Activated CD8-positive, alpha-beta memory T cell treated with anti-CD3 and anti-CD28 coated beads, Interleukin-2, amount 50 U/mL, for 4 hours (primary cell): ENCODE results near the gene ITGA8.
"Not testable (repeated sequence)": the region's sequence is repeated elsewhere in the genome, so short reads cannot be mapped to it uniquely, and the experiment has no call there.

Experiments
- DNase-seq: peaks from one replicate; pipeline ENCODE4 v3.0.0-alpha.2; 2020

The ITGA8 gene

DNA sequence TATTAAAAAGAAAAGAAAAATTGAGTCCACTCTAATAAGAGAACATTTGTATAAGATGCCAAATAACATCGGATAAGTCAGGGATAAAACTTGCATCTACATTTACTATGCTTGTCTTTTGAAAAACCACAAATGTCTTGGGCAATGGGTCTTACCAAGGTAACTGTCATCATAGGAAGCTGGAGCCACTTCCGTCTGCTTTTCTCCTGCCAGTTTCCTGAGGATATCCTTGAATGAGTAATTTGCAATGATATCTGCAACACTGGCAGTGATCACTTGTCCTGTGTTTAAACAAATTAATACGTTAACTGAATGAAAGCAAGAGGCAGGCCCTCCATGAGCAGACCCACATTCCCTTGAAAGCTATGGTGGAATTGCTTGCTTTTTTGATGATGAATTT lies 47.3 kb downstream of the ITGA8 start:
- DNase-seq: no peak

DNA sequence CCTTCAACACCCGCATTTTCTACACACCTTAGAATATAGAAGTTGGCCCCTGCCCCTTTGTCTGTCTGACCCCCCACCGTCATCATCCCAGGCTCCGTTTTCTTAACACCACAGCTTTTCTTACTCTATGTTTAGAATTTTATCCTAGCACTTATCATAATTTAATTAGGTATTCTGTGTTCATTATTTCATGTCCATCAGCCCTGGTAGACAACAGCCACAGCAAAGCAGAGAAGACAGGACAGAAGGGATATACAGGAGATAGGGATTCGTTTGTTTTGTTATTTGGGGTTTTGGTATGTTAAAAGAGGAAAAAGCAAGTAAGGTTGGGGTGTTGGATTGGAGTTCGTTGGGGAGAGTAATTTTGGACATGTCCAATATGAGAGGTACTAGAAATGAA lies 48.8 kb downstream of the ITGA8 start:
- DNase-seq: no peak

DNA sequence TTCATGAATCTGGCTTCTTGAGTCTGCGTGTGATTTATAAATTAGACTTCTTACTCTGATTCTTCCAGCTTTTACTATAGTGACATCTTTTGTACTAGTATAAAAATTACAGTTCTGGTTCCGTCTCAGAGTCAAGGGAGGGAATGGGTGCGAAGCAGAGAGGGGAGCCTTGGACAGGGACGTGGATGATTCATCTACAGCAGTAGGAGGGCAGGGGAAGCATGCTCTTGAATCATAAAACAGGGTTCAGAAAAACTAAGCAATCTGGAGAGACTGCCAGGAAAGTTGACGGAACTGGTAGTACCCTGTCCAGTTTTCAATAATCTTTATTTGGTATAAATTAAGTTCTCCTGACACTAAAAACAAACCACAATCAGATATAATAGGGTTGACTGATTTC lies 58.1 kb downstream of the ITGA8 start:
- no peak for DNase-seq

DNA sequence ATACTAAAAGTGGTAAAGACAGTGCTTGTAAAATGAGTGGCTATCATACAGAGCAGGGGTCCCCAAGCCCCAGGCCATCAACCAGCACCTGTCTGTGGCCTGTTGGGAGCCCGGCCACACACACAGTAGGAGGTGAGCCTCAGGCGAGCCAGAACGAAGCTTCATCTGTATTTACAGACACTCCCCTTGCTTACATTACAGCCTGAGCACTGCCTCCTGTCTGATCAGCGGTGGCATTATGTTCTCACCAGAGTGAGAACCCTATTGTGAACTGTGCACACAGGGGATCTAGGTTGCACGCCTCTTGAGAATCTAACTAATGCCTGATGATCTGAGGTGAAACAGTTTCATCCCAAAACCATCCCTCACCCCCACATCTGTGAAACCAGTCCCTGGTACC lies 58.7 kb downstream of the ITGA8 start:
- no peak for DNase-seq

DNA sequence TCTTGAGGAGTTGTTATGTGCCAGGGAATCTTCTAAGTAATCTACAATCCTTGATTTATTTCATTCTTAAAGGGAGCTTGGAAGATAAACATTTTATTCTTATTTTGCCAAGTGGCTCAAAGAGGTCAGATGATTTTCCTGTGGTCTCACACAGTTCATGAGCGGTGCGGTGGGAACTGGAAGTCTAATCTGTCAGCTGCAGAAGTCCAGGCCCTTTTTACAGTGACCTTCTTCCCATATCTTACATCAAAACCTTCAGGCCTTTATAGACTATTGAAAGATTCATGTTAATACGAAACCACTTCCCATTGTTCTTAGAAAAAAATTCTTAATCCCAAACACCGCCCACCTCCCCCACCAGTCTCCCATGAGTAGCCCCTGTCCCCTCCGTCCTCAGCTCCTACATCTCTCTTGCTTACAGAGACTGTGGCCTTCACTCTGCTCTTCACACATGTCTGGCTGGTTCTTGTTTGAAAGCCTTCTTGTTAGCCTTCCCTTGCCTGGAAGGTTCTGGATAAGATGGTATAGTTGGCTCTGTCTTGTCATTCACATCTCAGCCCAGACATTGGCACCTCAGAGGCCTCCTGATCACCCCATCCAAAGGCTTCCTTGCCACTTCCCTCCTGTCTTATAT lies 61.5 kb downstream of the ITGA8 start:
- DNase-seq: no peak

DNA sequence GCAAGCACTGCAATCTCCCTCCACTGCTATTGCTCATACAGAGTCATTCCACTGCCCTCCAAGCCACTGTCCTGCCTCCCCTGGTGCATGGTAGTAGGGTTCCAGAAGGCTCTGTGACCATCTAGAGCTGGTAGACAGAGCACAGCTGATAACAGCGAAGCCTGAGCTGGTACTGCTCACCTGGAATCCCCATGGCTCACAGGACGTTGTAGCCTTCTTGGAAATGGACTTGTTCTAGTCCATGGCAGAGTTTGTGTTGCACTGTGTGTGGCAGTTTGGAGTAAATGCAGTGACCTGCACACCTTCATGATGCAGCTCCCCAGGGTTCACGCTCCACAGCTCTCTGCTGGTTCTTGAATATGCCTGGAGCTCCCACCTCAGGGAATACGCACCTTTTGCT lies 67.0 kb downstream of the ITGA8 start:
- DNase-seq: no peak

DNA sequence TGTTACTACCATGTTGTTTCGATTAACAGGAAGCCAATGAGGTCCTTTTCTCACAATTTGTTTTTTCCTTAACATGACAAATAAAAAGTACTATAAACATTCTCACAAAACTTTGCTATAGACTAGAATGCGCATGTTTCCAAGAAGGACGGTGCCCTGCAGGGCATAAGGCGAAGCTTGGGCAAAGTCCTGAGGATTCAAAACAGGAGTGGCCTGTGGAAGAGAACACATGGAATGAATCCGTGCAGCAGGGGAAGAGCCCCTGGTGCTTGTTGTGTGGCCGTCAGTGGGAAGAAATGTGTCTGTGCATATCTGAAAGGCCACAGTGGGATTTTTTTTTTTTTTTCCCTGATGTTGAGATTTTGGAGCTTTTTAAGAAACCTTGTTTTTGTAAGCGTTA lies 67.6 kb downstream of the ITGA8 start:
- DNase-seq: no peak

DNA sequence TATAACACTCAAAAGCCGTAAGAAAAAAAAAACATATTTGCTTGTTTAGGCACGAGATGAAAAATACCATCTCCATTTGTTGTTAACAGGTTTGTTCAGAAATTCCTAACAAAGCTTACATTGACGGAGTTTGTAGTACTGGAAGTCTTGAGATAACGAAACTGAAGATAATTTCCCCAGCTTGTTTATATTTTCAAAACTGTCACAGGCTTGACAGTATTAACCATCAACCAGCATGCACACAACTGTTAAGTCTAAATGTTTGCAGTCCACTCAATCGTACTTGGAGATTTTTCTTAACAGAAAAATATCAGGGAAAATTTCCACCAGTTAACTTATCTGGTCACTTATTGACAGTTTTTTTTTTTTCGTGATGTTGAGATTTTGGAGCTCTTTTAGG lies 68.5 kb downstream of the ITGA8 start:
- no peak for DNase-seq

DNA sequence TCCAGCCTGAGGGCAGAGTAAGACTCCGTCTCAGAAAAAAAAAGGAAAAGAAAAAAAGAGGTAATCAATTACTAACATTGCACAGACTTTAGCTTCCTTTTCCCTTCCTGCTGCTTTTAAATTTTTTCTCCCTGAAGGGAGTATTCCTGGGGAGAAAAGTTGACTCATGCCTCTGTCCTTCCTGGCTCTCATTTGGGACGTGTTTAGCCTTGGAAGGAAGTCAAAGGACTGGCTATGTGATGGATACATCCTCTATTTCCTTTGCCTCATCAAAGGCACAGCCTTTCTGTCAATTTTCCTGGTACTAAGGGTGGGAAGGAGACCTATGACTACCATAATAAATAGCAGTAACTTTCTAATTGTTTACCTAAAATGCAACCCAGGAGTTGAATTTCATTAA lies 77.6 kb downstream of the ITGA8 start:
- DNase-seq: no peak

DNA sequence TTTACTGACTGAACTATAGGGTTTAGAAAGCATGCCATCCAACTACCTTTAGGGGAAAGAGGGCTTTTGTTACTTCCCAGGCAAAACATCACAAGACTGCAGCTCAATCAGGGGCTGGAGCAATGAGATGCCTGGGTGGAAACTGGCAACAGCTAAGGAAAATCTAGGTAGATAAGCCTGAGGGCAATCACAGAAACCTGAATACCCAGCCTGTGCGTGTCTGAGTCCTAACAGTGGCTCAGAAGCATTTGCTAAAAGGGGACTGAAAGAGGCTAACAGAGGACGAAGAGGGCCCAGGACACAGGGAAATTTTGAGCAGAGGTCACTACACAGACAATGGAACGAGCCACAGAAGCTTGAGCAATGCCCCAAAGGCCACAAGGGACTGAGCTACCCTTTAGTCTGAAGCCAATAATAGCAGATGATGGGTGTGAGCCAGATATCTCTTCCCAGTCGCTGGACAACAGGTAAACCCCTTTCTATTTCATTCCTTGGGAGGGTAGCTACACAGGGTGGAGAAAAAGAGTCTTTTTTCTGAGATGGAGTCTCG lies 79.1 kb downstream of the ITGA8 start:
- DNase-seq: no peak

DNA sequence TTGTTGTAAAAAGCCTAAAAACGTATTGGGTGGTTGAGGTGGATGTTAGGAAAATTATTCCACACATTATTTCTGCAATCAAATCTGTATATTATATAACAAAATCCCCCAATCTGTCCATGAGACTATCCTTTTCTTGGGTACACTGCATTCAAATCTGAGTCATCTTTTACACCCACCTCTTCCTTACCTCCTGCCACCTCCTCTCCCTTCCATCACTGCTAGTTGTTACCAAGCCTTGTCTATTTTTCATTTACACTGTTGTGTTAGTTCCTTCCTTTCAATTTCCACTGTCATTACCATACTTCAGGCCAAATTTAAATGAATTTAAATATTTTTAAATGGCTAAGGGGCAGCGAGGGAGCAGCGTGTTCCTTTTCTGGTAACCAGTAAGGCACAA lies 83.3 kb downstream of the ITGA8 start:
- no peak for DNase-seq

DNA sequence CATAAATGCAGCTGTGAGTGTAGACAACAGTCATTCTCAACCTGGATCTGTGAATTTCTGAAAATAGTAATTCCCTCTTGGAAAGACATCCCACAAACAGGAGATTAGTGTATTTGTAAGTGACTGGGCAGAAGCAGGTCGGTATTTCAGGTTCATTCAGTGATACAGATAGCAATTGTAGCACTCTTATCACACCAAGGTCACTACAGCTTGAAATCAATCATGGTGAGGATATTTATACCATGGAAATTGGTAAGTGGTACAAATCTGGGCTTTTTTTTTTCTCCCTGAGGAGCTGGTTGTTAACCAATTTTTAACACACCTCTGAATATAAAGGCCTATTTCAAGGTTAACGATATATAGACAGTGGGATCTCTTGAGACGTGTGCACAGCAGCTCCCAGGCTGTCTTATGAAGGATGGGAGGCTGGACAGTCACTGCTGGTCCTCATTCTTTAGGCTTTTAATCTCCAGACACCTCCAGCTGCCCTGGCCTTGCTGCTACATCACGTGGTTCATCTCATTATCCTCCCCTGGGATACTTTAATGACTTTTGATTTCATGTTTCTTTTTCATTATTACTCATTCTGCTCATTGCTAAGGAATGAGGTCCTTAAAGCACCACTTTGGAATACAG lies 87.1 kb downstream of the ITGA8 start:
- DNase-seq: no peak

DNA sequence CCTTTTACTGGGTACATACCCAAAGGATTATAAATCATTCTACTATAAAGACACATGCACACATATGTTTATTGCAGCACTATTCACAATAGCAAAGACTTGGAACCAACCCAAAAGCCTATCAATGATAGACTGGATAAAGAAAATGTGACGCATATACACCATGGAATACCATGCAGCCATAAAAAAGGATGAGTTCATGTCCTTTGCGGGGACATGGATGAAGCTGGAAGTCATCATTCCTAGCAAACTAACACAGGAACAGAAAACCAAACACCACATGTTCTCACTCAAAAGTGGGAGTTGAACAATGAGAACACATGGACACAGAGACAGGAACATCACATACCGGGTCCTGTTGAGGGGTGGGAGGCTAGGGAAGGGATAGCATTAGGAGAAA lies 88.5 kb downstream of the ITGA8 start:
- not testable (repeated sequence) for DNase-seq

DNA sequence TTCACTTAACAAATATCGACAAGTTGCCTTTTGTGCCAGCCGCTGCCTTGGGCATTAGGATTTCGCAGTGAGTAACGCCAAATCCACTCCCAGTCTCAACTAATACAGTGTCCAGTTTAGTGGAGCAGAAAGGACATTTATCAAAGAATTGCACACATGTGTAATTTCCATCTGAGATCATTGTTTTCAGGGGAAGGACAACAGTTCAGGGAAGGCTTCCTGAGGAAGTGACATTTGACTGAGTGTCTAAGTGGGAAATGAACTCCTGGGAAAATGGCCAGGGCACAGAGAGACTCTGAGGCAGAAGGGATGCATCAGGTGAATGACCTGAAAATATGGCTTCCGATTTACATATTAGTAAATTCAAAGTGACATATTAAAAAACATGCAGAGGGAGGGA lies 89.4 kb downstream of the ITGA8 start:
- no peak for DNase-seq

DNA sequence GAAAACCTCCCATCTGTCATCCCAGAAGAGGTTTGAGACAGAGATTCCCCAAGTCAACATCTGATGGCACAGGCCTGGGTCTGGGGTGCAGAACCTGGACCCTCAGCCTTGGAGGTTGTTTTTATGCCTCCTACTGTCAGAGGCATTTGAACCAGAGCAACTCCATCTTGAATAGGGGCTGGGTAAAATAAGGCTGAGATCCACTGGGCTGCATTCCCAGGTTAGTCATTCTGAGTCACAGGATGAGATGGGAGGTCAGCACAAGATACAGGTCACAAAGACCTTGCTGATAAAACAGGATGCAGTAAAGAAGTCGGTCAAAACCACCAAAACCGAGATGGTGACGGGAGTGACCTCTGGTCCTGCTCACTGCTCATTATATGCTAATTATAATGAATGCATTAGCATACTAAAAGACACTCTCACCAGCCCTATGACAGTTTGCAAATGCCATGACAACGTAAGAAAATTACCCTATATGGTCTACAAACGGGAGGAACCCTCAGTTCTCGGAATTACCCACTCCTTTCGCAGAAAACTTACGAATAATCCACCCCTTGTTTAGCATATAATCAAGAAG lies 92.0 kb downstream of the ITGA8 start:
- DNase-seq: no peak

DNA sequence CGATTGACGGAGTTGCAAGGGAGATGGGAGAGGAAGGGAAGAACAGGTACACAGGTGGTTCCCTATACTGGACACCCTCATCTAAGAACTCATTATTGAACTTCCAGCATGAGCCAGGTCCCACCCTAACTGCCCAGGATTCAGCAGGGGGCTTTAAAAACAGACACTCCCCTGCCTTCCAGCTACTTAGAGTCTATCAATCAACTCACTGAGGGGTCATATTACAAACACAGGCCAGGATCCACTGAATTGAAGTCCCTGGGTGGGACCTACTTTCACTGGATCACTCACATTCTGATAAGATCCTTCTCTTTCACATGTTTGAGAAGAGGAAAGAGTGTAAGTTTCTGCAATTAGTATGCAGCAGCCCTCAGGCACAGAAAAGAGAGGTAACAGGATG lies 92.8 kb downstream of the ITGA8 start:
- no peak for DNase-seq

DNA sequence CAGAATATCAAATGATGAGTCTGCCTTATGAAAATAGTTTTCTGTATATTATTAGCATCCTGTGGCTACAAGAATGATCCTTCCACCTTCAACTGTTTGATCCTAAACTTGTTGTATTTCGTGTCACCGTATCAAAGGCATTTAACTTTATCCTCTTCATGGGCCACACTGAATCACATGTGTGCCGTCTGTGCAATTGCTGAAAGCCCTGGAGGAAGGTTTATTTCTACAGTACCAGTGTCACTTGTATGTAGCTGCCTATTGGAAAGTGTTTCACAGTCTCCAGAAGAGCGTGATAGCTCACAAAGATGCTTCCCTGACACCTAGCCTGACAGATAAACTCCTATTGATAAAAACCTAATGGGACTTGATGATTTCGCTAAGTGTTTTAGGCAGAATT lies 94.5 kb downstream of the ITGA8 start:
- no peak for DNase-seq

DNA sequence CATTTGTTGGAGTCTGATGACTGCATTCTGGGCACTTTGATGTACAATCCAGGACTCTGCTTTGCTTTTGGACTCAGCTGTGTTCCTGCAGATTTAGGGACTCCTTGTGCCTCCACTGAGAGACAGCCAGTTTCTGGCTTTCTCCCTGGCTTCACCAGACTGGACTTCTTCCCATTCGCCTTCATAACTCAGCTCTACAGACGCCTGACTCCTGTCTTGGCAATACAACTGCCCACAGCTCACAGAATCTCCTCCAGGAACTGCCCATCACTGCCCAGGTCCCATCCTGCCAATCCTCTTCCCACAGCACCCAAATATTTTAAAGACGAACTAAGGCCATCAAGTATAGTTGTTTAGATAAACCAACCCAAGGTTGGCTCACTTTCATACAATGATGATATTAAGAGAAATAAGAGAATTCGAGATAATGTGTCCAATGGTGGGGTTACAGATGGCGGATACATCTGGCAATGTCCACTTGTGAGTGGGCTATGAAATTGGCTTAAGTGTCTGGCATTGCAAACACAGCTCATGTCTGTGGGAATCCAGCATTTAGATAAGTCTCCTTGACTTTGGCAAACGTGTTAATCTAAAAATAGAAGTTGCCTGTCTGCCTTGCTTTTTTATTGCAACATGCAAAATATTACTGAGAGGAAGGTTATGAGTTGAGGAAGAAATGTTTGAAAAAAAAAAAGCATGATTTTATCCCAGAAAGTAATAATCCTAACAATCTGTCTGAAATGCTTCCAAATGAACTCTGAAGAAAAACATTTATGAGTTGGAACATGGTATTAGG lies 95.1 kb downstream of the ITGA8 start:
- no peak for DNase-seq

DNA sequence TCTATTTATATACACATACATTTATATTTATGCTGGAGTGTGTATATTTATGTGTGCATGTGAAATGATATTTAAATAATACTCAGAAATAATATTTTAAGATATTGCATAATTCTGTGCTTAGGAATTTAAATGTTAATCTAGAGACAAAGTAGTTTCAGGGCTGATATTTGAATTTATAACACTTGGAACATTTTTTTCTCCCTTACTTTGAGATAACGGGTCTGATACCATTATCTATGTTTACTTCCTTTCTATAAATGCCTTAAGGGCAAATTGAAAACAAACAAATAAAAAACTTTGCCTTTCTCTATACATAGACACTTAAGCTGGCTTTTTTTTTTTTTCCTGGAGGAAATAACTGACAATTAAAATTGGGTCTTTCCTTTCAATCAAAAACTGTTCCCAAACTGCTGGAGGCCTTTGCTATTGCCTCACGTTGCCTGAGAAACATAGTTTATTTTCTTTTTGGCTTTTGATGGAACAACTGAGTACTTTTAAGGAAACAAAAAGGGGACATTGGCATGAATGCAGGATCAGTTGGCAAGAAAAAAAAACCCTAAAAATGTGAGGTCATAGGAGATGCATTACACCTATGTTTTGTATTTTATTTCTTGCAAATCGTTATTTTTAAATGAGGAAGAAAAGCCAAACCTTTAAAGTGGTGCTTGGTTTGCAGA lies 98.7 kb downstream of the ITGA8 start:
- DNase-seq: no peak

DNA sequence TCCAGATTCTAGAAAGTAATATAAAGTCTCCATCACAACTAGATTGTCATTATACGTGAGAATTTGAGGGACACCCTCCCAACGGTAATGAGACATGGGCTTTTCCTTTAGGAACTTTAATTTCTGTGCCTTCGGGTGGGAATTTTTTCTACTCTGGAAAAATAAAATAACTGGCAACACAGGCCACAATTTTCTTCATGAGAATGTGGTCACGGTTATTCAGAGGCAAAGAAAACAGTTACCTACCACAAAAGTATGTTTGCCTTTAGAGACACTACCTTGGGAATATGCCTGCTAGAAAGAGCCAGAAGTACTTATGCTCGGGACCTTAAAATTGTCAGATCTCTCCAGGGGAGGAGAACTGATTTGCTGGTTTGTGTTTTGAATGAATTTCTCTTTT lies 99.4 kb downstream of the ITGA8 start:
- DNase-seq: no peak

DNA sequence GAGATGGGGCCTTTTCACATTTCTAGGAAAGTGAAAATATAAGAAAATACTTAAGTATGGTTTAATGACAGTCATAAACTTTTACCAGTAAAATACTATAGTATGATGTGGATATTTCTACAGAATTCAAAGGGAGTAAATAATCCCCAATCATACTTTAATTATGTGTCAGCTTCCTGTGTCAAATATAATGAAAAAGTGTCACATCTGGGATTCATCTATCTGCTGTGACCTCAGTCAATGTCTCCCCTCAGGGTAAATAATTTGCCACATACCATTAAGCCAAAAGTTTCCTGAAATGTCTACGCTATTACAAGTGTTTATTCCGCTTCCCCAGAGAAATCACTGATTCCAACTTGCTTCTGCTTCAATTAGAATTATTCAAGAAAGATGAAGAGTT lies 110.5 kb downstream of the ITGA8 start:
- DNase-seq: no peak

DNA sequence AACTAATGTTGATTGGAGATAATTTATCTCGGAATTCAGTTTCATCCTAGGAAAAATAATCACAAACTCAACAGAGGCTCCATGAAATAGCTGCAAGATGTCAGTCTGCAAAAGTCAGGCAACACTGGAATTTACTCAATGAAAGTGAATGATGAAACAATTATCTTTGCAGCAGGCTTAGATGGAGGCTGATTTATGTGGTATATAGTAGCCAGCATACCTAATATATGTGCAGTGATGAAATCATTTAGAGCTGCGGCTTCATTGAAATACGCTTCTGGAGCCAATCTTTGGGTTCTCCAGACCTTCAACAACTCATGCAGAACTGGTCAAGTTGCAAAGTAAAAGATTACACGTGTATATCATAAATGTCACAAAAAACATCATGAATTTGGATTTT lies 113.3 kb downstream of the ITGA8 start:
- DNase-seq: no peak

DNA sequence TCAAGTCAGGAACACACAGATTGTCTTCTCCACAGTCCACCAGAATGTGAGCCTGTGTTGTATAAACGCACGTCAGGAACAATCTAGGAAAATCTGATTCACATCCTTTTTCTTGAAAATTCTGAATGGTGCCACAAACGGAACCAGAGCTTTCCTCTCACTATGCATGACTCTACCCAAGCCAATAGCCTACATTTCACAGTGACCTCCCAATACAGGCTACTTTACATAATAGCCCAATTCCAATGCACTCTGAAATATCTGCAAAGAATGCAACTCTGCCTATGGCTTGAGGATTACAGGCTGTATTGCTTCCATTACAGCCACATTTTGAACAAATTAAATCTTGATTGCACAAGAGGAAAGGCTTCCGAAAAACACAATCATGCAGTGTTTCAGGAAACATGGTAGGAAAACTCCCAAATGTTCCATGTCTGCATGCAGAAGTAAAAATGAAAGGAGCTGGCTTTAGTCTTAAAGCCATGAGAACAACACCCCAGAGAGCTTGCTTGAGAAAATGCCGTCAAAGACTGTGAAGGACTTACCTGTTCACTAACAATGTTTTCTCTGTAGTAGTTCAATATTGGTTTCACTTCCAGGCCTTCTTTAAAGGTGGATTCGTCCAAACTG lies 113.9 kb downstream of the ITGA8 start:
- DNase-seq: no peak
